Measurements from ENCODE around the gene OCA2.

Gene OCA2

DNA sequence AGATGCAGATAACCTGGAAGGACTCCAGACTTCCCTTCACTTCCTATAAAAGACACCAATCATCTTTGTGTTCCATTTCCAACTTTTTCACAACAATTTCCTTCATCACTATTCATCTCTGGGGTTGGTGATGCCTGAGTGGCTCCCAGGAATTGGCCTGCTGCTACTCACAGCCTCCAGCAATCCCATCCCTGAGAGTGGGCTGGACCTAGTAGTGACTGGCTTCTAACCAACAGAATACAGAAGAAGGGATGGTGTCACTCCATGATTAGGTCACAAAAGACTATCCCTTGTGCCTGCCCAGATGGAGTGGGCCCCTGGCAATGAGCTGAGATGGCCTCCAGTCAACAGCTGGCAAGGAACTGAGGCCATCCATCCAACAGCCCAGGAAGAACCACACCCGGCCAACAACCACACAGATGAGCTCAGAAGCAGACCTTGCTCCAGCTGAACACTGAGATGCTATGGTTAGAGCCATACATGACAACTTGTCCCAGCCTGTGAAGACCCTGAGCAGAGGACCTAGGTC is 20.9 kb downstream of the OCA2 start:
- DNase-seq, result no peak

- no peak for DNase-seq
Measured at GRCh38 chr15:28075573-28075972, 23.5 kb downstream of the OCA2 start.

GRCh38 chr15:28068930-28069329 is 30.2 kb downstream of the OCA2 start:
- no peak for DNase-seq

GRCh38 chr15:28066231-28066630 is 32.9 kb downstream of the OCA2 start:
- DNase-seq, result no peak

- no peak for DNase-seq
Measured at GRCh38 chr15:28060005-28060404, 39.1 kb downstream of the OCA2 start.

DNA sequence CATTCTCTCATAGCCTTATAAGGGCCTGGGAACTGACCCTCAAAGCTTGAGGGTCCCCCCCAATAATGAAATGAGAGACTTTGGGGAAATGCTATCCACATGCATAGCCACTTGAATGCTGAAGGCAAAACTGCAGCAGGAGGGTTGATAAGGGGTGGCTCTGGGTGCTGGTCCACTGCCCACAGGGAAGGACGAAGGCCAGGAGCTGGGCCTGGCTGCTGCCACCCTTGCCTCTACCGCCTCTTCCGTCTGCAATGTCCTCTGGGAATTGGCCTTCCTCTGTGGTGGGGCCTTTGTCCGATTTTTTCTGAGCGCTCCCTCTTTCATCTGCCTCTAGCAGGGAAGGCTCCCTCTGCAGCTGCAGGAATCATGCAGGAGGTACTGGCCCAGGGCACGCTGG is 41.0 kb downstream of the OCA2 start:
- no peak for DNase-seq

- DNase-seq, result no peak
Measured at GRCh38 chr15:28051955-28052633, 47.0 kb downstream of the OCA2 start.

DNA sequence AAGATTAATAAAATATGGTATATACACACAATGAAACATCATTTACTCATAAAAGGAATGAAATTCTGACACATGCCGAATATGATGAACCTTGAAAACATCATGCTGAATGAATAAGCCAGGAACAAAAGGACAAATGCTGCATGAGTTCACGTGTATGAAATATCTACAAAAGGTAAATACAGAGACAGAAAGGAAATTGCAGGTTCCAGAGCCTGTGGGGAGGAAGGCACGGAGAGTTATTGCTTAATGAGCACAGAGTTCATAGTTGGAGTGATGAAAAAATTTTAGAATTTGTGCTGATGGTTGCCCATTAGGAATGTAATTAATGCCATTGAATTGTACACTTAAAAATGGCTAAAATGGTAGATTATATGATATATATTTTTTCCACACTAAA is 49.5 kb downstream of the OCA2 start:
- no peak for DNase-seq

GRCh38 chr15:28047277-28047676 is 51.8 kb downstream of the OCA2 start:
- DNase-seq, result no peak

- DNase-seq, result no peak
Measured at GRCh38 chr15:28044121-28044672, 54.9 kb downstream of the OCA2 start.

GRCh38 chr15:28043691-28044091 is 55.4 kb downstream of the OCA2 start:
- DNase-seq, result no peak

DNA sequence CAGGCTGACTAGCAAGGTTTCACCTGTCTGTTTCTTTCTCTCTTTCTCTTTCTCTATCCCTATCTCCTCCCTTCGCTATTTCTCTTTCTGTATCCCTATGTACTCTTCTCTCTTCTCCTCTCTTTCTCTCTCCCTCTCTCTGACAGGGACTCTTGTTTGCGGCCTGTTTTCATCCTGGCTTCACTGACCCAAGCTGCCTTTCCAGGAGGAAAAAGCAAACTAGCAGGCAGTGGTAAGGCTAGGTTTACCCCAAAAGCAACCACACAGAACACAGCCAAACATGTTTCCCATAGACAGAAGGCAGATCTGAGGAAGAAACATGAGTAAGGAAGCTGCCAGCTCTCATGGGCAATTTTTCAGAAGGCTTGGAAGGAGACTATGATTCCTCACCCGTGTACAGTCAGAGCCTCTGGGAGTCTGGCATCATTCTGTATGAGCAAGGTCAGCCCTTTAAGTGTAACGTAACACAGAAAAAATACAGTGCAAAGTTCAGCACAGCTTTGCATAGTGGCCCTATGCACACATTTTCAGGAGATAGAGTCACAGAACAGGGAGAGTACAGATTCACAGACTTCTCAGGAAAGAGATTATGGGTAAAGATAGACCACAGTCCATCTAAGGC is 61.0 kb downstream of the OCA2 start:
- DNase-seq, result no peak

DNA sequence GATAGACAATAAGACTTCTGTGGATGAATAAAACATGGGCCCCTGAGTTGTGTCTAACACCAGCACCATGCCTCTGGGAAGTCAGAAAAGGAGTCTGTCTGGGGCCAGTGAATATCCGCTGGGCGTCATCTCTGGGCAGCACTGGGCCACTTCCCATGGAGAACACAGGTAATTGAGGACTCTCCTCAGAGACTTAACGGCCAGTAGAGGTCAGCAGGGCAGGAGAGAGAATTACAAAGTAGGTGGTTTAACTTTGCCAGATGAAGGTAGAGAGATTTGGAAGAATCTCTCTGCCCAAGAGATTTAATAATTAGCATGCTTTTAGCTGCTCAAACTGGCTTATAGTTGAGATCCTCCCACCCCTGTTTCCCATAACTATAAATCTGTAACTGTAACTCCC is 65.7 kb downstream of the OCA2 start:
- no peak for DNase-seq

DNA sequence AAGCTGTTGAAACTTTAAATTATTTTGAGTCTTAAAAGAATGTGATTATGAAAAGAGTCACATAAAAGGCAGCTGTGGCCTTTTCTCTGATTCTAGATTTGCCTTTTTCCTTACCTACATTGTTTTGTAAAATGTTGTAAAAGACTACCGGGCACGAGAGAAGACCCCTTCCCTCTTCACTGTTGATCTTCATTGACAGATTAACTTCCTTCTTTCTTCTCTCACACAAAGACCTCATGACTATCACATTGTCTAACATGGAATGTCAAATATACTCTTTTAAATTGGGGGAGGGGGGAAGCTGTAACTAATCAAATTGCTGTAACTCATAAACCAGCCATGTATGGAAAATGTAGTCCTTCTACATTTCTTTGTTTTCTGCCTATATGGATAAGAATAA is 68.3 kb downstream of the OCA2 start:
- no peak for DNase-seq

GRCh38 chr15:28027714-28028076 is 71.4 kb downstream of the OCA2 start:
- DNase-seq, result no peak

GRCh38 chr15:28026764-28027713 is 72.1 kb downstream of the OCA2 start:
- no peak for DNase-seq

GRCh38 chr15:28026221-28026620 is 72.9 kb downstream of the OCA2 start:
- no peak for DNase-seq

DNA sequence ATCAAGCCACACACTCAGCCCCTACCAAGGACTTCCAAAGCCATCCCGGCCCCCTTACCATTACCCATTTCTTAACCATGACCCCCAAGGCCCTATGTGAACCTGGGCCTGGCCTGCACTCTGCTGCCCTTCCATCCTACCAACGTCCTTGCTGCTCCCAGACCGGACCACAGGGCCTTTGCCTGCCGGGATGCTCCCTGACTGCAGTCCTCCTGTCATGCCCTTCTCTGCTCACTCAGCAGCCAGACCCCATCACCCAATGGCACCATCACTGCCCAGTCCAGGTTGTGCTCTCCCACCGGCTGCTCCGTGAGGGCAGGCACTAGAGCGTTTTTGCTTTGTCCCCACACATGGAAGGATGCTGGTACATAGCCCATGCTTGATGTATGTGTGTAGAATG is 73.7 kb downstream of the OCA2 start:
- DNase-seq, result no peak

DNA sequence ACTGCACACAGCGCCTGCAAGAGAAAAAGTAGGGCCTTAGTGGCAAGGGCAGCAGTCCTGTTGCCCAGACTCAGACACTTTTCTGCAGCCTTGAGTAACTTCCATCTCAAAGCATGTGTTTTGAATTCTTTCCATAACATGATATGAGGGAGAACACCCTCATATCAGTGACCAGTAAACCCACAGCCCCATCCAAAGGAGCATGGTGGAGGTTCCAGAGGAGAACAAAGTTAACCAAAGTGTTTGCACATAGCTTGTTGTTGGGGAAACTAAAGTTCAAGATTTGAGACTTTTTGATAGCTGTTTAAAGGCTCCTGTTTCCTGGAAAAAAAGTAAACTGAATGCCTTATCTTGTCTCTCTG is 74.2 kb downstream of the OCA2 start:
- DNase-seq, result no peak

DNA sequence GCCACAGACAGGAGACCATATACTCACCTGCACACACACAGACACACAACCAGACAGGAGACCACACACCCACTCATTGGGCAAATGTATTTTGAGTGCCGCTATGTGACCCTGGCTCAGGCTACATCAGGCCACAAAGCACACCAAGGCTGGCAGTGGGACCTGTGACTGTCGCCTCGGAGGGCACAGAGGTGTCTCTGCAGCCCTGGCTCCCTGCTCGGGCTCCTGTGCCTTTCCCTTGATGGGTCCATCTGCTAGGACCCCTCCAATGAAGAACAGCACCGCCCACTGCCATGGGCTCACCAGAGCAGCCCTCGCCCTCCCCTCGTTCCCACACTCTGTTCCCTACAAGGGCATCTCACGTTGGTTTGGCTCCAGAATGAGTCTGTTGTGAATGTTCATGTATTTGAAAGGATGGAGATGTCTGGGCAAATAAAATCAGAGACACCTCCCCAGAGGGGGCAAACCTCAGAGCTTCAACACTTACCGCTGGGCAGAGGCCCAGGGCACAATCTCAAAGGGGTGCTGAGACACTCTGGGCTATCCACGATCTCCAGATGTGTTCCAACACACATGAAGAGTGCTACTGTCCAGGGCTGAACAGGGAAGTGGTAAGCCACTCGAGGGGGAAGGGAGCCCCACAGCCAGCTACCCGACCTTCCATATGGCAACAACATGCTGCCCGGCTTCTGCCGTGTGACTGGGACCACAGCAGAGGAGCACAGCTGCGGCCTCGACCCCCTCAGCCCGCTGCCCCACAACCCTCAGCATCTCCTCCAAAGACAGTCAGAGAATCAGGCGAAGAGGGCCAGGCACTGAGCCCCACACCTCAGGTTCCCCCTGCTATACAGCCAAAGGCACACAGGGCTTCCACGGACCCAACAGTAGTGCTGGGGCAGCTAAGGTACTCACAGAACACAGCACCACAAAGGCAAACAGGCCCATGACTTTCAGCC is 74.9 kb downstream of the OCA2 start:
- DNase-seq, result no peak

GRCh38 chr15:28023422-28023821 is 75.7 kb downstream of the OCA2 start:
- DNase-seq, result no peak

GRCh38 chr15:28022961-28023360 is 76.2 kb downstream of the OCA2 start:
- DNase-seq, result no peak
